ENCODE data around the gene CSNK1G3. TPM values are rescaled to one million over a fixed set of nuclear protein-coding genes. Genes with fewer than 3 reads are reported as not detected.

Gene CSNK1G3
- total RNA-seq, 1 experiment from 2014 or later = 51.1 TPM

DNA sequence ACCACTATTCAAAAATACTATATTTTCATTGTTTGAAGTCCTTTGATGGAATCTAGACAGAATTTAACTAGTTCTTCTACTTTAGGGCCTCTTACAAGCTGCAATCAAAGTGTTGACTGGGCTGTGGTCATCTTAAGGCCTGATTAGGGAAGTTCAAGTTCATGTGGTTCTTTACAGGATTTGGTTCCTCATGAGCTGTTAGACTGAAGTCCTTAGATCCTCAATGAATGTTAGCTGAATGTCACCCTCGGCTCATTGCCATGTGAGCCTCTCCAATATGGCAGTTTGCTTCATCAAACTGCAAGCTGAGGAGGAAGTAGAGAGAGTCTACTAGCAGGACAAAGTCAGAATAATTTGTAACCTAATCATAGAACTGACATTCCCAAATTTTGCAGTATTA lies 135.1 kb downstream of the CSNK1G3 start:
- Histone ChIP-seq H3K27ac (ENCODE audit: low read depth, low read length) (no peak overlapping the region), H3K4me2 (ENCODE audit: low read length) (no peak overlapping the region), H2AFZ (ENCODE audit: low read depth, low read length, poor library complexity, severe bottlenecking) (no peak overlapping the region), H3K36me3 (ENCODE audit: control insufficient read depth in 1 of 2, insufficient read depth in 2 of 2, low read length in 2 of 2) (no peaks in the 10 kb centered on the region), H3K9ac (ENCODE audit: low read length) (no peak overlapping the region), H3K79me2 (ENCODE audit: insufficient read depth, low read length) (no peaks in the 10 kb centered on the region), H3K9me3 (ENCODE audit: control insufficient read depth in 1 of 2, insufficient read depth in 1 of 2, low read depth in 1 of 2, low read length in 2 of 2) (no peaks in the 10 kb centered on the region), H3K9me2 (ENCODE audit: insufficient read depth) (no peaks in the 10 kb centered on the region; the same call in 1 of the 2 replicates), H4K20me1 (ENCODE audit: insufficient read depth) (no peaks in the 10 kb centered on the region), H3K27me3 (ENCODE audit: insufficient read depth, low read length) (no peaks in the 10 kb centered on the region), H3K4me1 (ENCODE audit: control insufficient read depth in 1 of 2, insufficient read depth in 2 of 2, low read length in 2 of 2) (no peaks in the 10 kb centered on the region), H3K4me3 (replicated peaks in 1 of 2; ENCODE audit: low read depth in 1 of 2, low read length in 2 of 2) (no peak overlapping the region)
- BruUV-seq (replicated peaks) = no TSS peak
- CTCF ChIA-PET = no interaction called here
- TF ChIP-seq EZH2 (IDR thresholded peaks at IDR 0.05) = no peak
- TF ChIP-seq CBX3 (IDR thresholded peaks at IDR 0.05; ENCODE audit: low read depth) = no peak
- no peak for TF ChIP-seq ELF1 (IDR thresholded peaks at IDR 0.05; ENCODE audit: borderline replicate concordance, low read depth)
- TF ChIP-seq EZH2phosphoT487 (IDR thresholded peaks at IDR 0.05; ENCODE audit: borderline replicate concordance) = no peak
- no peak for TF ChIP-seq RAD21 (IDR thresholded peaks at IDR 0.05; ENCODE audit: low read depth)
- TF ChIP-seq, protein P1, sequence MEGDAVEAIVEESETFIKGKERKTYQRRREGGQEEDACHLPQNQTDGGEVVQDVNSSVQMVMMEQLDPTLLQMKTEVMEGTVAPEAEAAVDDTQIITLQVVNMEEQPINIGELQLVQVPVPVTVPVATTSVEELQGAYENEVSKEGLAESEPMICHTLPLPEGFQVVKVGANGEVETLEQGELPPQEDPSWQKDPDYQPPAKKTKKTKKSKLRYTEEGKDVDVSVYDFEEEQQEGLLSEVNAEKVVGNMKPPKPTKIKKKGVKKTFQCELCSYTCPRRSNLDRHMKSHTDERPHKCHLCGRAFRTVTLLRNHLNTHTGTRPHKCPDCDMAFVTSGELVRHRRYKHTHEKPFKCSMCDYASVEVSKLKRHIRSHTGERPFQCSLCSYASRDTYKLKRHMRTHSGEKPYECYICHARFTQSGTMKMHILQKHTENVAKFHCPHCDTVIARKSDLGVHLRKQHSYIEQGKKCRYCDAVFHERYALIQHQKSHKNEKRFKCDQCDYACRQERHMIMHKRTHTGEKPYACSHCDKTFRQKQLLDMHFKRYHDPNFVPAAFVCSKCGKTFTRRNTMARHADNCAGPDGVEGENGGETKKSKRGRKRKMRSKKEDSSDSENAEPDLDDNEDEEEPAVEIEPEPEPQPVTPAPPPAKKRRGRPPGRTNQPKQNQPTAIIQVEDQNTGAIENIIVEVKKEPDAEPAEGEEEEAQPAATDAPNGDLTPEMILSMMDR (IDR thresholded peaks at IDR 0.05 in 2 of 3, conservative IDR thresholded peaks at IDR 0.05 in 1 of 3; ENCODE audit: borderline replicate concordance in 1 of 3, insufficient read depth in 1 of 3, low read depth in 2 of 3, low read length in 2 of 3) = no peak
- no peak for TF ChIP-seq TCF7L2 (IDR thresholded peaks at IDR 0.05; ENCODE audit: borderline replicate concordance, extremely low read depth, insufficient read depth, insufficient read length)
- RAD21 ChIA-PET (ENCODE audit: low non-redundant PET in 1 of 2, low total read pairs in 2 of 2, uncharacterized antibody in 2 of 2, unreplicated experiment in 2 of 2) = no interaction called here
- DNase-seq (ENCODE audit: low read depth, low spot score) = no peak
- ATAC-seq = no peak
- POLR2A ChIA-PET = no interaction called here
- intact Hi-C loops (cut with micrococcal nuclease) = no loop called here

DNA sequence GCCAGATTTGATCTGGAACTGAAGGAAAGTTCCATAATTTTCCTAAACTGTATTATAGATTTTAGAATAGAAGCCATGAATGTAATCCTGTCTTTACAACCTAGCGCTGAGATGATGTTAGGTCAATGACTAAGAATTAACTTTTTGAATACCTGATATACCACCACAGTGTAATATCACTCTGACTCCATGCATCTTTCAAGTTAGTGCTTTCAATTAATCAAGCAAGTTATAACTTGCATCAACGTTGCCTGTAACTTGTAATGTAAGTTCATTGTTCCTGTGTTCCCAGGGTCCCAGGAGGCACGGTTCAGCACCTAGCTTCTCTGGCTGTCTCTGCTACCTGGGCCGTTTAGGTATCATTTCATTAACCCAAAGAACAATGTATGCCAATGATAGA lies 139.3 kb downstream of the CSNK1G3 start:
- H3K9ac ChIP-seq (ENCODE audit: low read length) = no peak overlapping the region
- H2AFZ ChIP-seq (ENCODE audit: low read depth, low read length, poor library complexity, severe bottlenecking) = no peak overlapping the region
- no peaks in the 10 kb centered on the region for H3K79me2 ChIP-seq (ENCODE audit: insufficient read depth, low read length)
- POLR2A ChIA-PET = no interaction called here
- no peak overlapping the region for H3K4me3 ChIP-seq (replicated peaks in 1 of 2; ENCODE audit: low read depth in 1 of 2, low read length in 2 of 2)
- no peaks in the 10 kb centered on the region for H3K36me3 ChIP-seq (ENCODE audit: control insufficient read depth in 1 of 2, insufficient read depth in 2 of 2, low read length in 2 of 2)
- no peaks in the 10 kb centered on the region for H4K20me1 ChIP-seq (ENCODE audit: insufficient read depth)
- H3K4me2 ChIP-seq (ENCODE audit: low read length) = no peak overlapping the region
- DNase-seq (ENCODE audit: low read depth, low spot score) = no peak
- CTCF ChIA-PET = no interaction called here
- H3K27ac ChIP-seq (ENCODE audit: low read depth, low read length) = no peak overlapping the region
- BruUV-seq (replicated peaks) = no TSS peak
- H3K4me1 ChIP-seq (ENCODE audit: control insufficient read depth in 1 of 2, insufficient read depth in 2 of 2, low read length in 2 of 2) = no peaks in the 10 kb centered on the region
- RAD21 ChIA-PET (ENCODE audit: low non-redundant PET in 1 of 2, low total read pairs in 2 of 2, uncharacterized antibody in 2 of 2, unreplicated experiment in 2 of 2) = no interaction called here
- no peaks in the 10 kb centered on the region for H3K27me3 ChIP-seq (ENCODE audit: insufficient read depth, low read length)
- no peaks in the 10 kb centered on the region; the same call in 1 of the 2 replicates for H3K9me2 ChIP-seq (ENCODE audit: insufficient read depth)
- ATAC-seq = no peak
- intact Hi-C loops (cut with micrococcal nuclease) = no loop called here
- no peaks in the 10 kb centered on the region for H3K9me3 ChIP-seq (ENCODE audit: control insufficient read depth in 1 of 2, insufficient read depth in 1 of 2, low read depth in 1 of 2, low read length in 2 of 2)
- TF ChIP-seq TCF7L2 (IDR thresholded peaks at IDR 0.05; ENCODE audit: borderline replicate concordance, extremely low read depth, insufficient read depth, insufficient read length) (no peak), ZFX (IDR thresholded peaks at IDR 0.05) (no peak), ZBTB33 (IDR thresholded peaks at IDR 0.05; ENCODE audit: extremely low read depth, insufficient replicate concordance, low read length) (no peak), POLR2AphosphoS5 (IDR thresholded peaks at IDR 0.05; ENCODE audit: low read depth, low read length) (no peak), EGR1 (IDR thresholded peaks at IDR 0.05; ENCODE audit: low read depth) (no peak), SP1 (IDR thresholded peaks at IDR 0.05; ENCODE audit: low read depth) (no peak), JUND (IDR thresholded peaks at IDR 0.05) (no peak), FOSL1 (IDR thresholded peaks at IDR 0.05; ENCODE audit: low read depth) (no peak)
- TF ChIP-seq, protein P2, sequence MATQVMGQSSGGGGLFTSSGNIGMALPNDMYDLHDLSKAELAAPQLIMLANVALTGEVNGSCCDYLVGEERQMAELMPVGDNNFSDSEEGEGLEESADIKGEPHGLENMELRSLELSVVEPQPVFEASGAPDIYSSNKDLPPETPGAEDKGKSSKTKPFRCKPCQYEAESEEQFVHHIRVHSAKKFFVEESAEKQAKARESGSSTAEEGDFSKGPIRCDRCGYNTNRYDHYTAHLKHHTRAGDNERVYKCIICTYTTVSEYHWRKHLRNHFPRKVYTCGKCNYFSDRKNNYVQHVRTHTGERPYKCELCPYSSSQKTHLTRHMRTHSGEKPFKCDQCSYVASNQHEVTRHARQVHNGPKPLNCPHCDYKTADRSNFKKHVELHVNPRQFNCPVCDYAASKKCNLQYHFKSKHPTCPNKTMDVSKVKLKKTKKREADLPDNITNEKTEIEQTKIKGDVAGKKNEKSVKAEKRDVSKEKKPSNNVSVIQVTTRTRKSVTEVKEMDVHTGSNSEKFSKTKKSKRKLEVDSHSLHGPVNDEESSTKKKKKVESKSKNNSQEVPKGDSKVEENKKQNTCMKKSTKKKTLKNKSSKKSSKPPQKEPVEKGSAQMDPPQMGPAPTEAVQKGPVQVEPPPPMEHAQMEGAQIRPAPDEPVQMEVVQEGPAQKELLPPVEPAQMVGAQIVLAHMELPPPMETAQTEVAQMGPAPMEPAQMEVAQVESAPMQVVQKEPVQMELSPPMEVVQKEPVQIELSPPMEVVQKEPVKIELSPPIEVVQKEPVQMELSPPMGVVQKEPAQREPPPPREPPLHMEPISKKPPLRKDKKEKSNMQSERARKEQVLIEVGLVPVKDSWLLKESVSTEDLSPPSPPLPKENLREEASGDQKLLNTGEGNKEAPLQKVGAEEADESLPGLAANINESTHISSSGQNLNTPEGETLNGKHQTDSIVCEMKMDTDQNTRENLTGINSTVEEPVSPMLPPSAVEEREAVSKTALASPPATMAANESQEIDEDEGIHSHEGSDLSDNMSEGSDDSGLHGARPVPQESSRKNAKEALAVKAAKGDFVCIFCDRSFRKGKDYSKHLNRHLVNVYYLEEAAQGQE (IDR thresholded peaks at IDR 0.05; ENCODE audit: low read depth) = no peak

Data from HCT116 (cell line).